ENCODE measurements around the gene PARVG.

DNA sequence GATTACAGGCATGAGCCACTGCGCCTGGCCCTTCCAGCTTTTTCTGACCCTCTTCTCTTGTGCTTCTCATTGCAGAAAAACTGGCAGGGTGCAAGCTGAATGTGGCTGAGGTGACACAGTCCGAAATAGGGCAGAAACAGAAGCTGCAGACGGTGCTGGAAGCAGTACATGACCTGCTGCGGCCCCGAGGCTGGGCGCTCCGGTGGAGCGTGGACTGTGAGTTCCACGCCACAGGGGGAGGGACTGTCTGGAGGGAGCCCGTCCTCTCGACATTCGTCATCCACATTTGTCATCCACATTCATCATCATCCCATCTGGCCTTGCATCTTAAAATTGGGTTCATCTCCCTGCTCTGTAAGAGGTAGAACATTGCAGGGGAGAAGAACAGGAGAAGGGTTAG, 49.3 kb upstream of the PARVG start:
- TF ChIP-seq, protein P1, sequence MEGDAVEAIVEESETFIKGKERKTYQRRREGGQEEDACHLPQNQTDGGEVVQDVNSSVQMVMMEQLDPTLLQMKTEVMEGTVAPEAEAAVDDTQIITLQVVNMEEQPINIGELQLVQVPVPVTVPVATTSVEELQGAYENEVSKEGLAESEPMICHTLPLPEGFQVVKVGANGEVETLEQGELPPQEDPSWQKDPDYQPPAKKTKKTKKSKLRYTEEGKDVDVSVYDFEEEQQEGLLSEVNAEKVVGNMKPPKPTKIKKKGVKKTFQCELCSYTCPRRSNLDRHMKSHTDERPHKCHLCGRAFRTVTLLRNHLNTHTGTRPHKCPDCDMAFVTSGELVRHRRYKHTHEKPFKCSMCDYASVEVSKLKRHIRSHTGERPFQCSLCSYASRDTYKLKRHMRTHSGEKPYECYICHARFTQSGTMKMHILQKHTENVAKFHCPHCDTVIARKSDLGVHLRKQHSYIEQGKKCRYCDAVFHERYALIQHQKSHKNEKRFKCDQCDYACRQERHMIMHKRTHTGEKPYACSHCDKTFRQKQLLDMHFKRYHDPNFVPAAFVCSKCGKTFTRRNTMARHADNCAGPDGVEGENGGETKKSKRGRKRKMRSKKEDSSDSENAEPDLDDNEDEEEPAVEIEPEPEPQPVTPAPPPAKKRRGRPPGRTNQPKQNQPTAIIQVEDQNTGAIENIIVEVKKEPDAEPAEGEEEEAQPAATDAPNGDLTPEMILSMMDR (IDR thresholded peaks at IDR 0.05; ENCODE audit: low read depth, low read length, poor library complexity, severe bottlenecking): no peak
- no peak for TF ChIP-seq EZH2phosphoT487 (IDR thresholded peaks at IDR 0.05; ENCODE audit: borderline replicate concordance, low read length)
